Activated T-helper 9 cell treated with anti-CD3 and anti-CD28 coated beads, Interleukin-2, amount 50 U/mL, for 16 hours (primary cell): Measurements from ENCODE around the gene SNX13.
"Not testable (repeated sequence)": the region's sequence is repeated elsewhere in the genome, so short reads cannot be mapped to it uniquely, and the experiment has no call there.

Experiments used
- DNase-seq: peaks from one replicate; pipeline ENCODE4 v3.0.0-alpha.2; 2020; ENCODE audit warnings: low read depth

The SNX13 gene

GRCh38 chr7:17912050-17912449, 28.2 kb downstream of the SNX13 start:
- no peak for DNase-seq

- DNase-seq = no peak
Measured at GRCh38 chr7:17910377-17910776, 29.9 kb downstream of the SNX13 start.

- not testable (repeated sequence) for DNase-seq
Measured at GRCh38 chr7:17909310-17909709, 31.0 kb downstream of the SNX13 start.

- DNase-seq = no peak
Measured at GRCh38 chr7:17907014-17907413, 33.3 kb downstream of the SNX13 start.

GRCh38 chr7:17903337-17903736, 37.0 kb downstream of the SNX13 start:
- DNase-seq = no peak

- no peak for DNase-seq
Measured at GRCh38 chr7:17902599-17902998, 37.7 kb downstream of the SNX13 start.

- no peak for DNase-seq
Measured at GRCh38 chr7:17900464-17900863, 39.8 kb downstream of the SNX13 start.

- no peak for DNase-seq
Measured at GRCh38 chr7:17898111-17898510, 42.2 kb downstream of the SNX13 start.

GRCh38 chr7:17887286-17887685, 53.0 kb downstream of the SNX13 start:
- DNase-seq = no peak

GRCh38 chr7:17882685-17883084, 57.6 kb downstream of the SNX13 start:
- DNase-seq = no peak

- DNase-seq = no peak
Measured at GRCh38 chr7:17879075-17879661, 61.1 kb downstream of the SNX13 start.

- no peak for DNase-seq
Measured at GRCh38 chr7:17878627-17879026, 61.7 kb downstream of the SNX13 start.

GRCh38 chr7:17871815-17872533, 68.3 kb downstream of the SNX13 start:
- DNase-seq = no peak

GRCh38 chr7:17870406-17870805, 69.9 kb downstream of the SNX13 start:
- DNase-seq = no peak

- DNase-seq = no peak
Measured at GRCh38 chr7:17863809-17864143, 76.5 kb downstream of the SNX13 start.

GRCh38 chr7:17863095-17863808, 77.0 kb downstream of the SNX13 start:
- no peak for DNase-seq

- DNase-seq = no peak
Measured at GRCh38 chr7:17856251-17856650, 84.0 kb downstream of the SNX13 start.

- no peak for DNase-seq
Measured at GRCh38 chr7:17855202-17855601, 85.1 kb downstream of the SNX13 start.

- DNase-seq = no peak
Measured at GRCh38 chr7:17854261-17855047, 85.8 kb downstream of the SNX13 start.

- DNase-seq = no peak
Measured at GRCh38 chr7:17852361-17852760, 87.9 kb downstream of the SNX13 start.

- DNase-seq = no peak
Measured at GRCh38 chr7:17849504-17849903, 90.8 kb downstream of the SNX13 start.

- DNase-seq = no peak
Measured at GRCh38 chr7:17848516-17848915, 91.8 kb downstream of the SNX13 start.

- DNase-seq = no peak
Measured at GRCh38 chr7:17846935-17847334, 93.4 kb downstream of the SNX13 start.
